ENCODE measurements around the gene PLEKHA1.

Gene PLEKHA1

GRCh38 chr10:122422266-122422989 lies 47.9 kb downstream of the PLEKHA1 start:
- Histone ChIP-seq H3K36me3 (ENCODE audit: low read depth) (peaks cover 71% of the 10 kb centered on the region), H3K9me3 (ENCODE audit: severe bottlenecking) (no peaks in the 10 kb centered on the region), H3K27me3 (ENCODE audit: insufficient read depth, poor library complexity, severe bottlenecking) (no peaks in the 10 kb centered on the region), H3K4me1 (ENCODE audit: insufficient read depth, poor library complexity, severe bottlenecking) (peaks cover 25% of the 10 kb centered on the region), H3K4me3 (ENCODE audit: severe bottlenecking) (no peak overlapping the region), H3K27ac (ENCODE audit: poor library complexity, severe bottlenecking) (peak overlapping the region; percentile 86)
- TF ChIP-seq CTCF (IDR thresholded peaks at IDR 0.05; ENCODE audit: poor library complexity, severe bottlenecking): no peak
- ATAC-seq (ENCODE audit: low read depth) (no peak), DNase-seq (ENCODE audit: low spot score) (no peak)

- H3K4me3 ChIP-seq (ENCODE audit: severe bottlenecking): no peak overlapping the region
- no peak for TF ChIP-seq CTCF (IDR thresholded peaks at IDR 0.05; ENCODE audit: poor library complexity, severe bottlenecking)
- peaks cover 74% of the 10 kb centered on the region for H3K36me3 ChIP-seq (ENCODE audit: low read depth)
- no peaks in the 10 kb centered on the region for H3K9me3 ChIP-seq (ENCODE audit: severe bottlenecking)
- ATAC-seq (ENCODE audit: low read depth) (no peak), DNase-seq (ENCODE audit: low spot score) (no peak)
- no peak overlapping the region for H3K27ac ChIP-seq (ENCODE audit: poor library complexity, severe bottlenecking)
- H3K4me1 ChIP-seq (ENCODE audit: insufficient read depth, poor library complexity, severe bottlenecking): peaks cover 24% of the 10 kb centered on the region
- H3K27me3 ChIP-seq (ENCODE audit: insufficient read depth, poor library complexity, severe bottlenecking): no peaks in the 10 kb centered on the region
These were observed 49.6 kb downstream of the PLEKHA1 start for GRCh38 chr10:122424059-122424458.

- TF ChIP-seq CTCF (IDR thresholded peaks at IDR 0.05; ENCODE audit: poor library complexity, severe bottlenecking): no peak
- Histone ChIP-seq H3K4me3 (ENCODE audit: severe bottlenecking) (no peak overlapping the region), H3K4me1 (ENCODE audit: insufficient read depth, poor library complexity, severe bottlenecking) (no peaks in the 10 kb centered on the region), H3K9me3 (ENCODE audit: severe bottlenecking) (no peaks in the 10 kb centered on the region), H3K27ac (ENCODE audit: poor library complexity, severe bottlenecking) (no peak overlapping the region), H3K27me3 (ENCODE audit: insufficient read depth, poor library complexity, severe bottlenecking) (no peaks in the 10 kb centered on the region), H3K36me3 (ENCODE audit: low read depth) (peaks cover 81% of the 10 kb centered on the region)
- ATAC-seq (ENCODE audit: low read depth): no peak
- DNase-seq (ENCODE audit: low spot score): no peak
These were observed 52.3 kb downstream of the PLEKHA1 start for GRCh38 chr10:122426829-122427228.

GRCh38 chr10:122427280-122427679 lies 52.8 kb downstream of the PLEKHA1 start:
- no peak overlapping the region for H3K27ac ChIP-seq (ENCODE audit: poor library complexity, severe bottlenecking)
- H3K4me3 ChIP-seq (ENCODE audit: severe bottlenecking): no peak overlapping the region
- TF ChIP-seq CTCF (IDR thresholded peaks at IDR 0.05; ENCODE audit: poor library complexity, severe bottlenecking): no peak
- no peak for DNase-seq (ENCODE audit: low spot score)
- H3K4me1 ChIP-seq (ENCODE audit: insufficient read depth, poor library complexity, severe bottlenecking): no peaks in the 10 kb centered on the region
- H3K36me3 ChIP-seq (ENCODE audit: low read depth): peaks cover 86% of the 10 kb centered on the region
- no peaks in the 10 kb centered on the region for H3K27me3 ChIP-seq (ENCODE audit: insufficient read depth, poor library complexity, severe bottlenecking)
- no peaks in the 10 kb centered on the region for H3K9me3 ChIP-seq (ENCODE audit: severe bottlenecking)
- ATAC-seq (ENCODE audit: low read depth): no peak

GRCh38 chr10:122435212-122435827 lies 60.8 kb downstream of the PLEKHA1 start:
- Histone ChIP-seq H3K27me3 (ENCODE audit: insufficient read depth, poor library complexity, severe bottlenecking) (no peaks in the 10 kb centered on the region), H3K4me1 (ENCODE audit: insufficient read depth, poor library complexity, severe bottlenecking) (no peaks in the 10 kb centered on the region), H3K27ac (ENCODE audit: poor library complexity, severe bottlenecking) (no peak overlapping the region), H3K4me3 (ENCODE audit: severe bottlenecking) (no peak overlapping the region), H3K9me3 (ENCODE audit: severe bottlenecking) (no peaks in the 10 kb centered on the region), H3K36me3 (ENCODE audit: low read depth) (peaks cover 34% of the 10 kb centered on the region)
- DNase-seq (ENCODE audit: low spot score) (no peak), ATAC-seq (ENCODE audit: low read depth) (peak; percentile 38; the same call in 1 of the 3 replicates)
- TF ChIP-seq CTCF (IDR thresholded peaks at IDR 0.05; ENCODE audit: poor library complexity, severe bottlenecking): peak; percentile 80

All from RWPE2 (cell line).